GM06990 (cell line): ENCODE measurements around the gene MXI1.

Experiments used
- DNase-seq: peaks from one replicate; pipeline ENCODE4 v3.0.0-alpha.2; 2011; ENCODE audit not compliant: insufficient read length; ENCODE audit errors: extremely low read depth
- H3K27me3 ChIP-seq: replicated peaks from 2 replicates; pipeline ENCODE4 v1.6.0; 2011; ENCODE audit warnings: low read length; ENCODE audit not compliant: control insufficient read depth, insufficient read depth
- H3K36me3 ChIP-seq: 2 replicates; pipeline ENCODE4 v1.5.1; 2011; ENCODE audit warnings: low read length; ENCODE audit not compliant: control insufficient read depth, insufficient read depth
- H3K4me3 ChIP-seq: replicated peaks from 2 replicates; pipeline ENCODE4 v1.5.1; 2011; ENCODE audit warnings: low read depth, mild to moderate bottlenecking, control low read depth, low read length
- CTCF ChIP-seq: IDR thresholded peaks from 2 replicates; pipeline ENCODE4 v1.5.1; 2011; ENCODE audit warnings: low read length, control low read depth, mild to moderate bottlenecking, inconsistent platforms; ENCODE audit not compliant: insufficient read depth, poor library complexity, severe bottlenecking

MXI1 gene

GRCh38 chr10:110334061-110334656 lies 126.8 kb downstream of the MXI1 start:
- Histone ChIP-seq H3K27me3 (no peaks in the 10 kb centered on the region), H3K4me3 (no peak overlapping the region), H3K36me3 (no peaks in the 10 kb centered on the region)
- TF ChIP-seq CTCF, result no peak
- DNase-seq, result no peak

GRCh38 chr10:110335314-110336064 lies 128.1 kb downstream of the MXI1 start:
- H3K27me3 ChIP-seq, result no peaks in the 10 kb centered on the region
- H3K4me3 ChIP-seq, result no peak overlapping the region
- no peaks in the 10 kb centered on the region for H3K36me3 ChIP-seq
- TF ChIP-seq CTCF, result no peak
- no peak for DNase-seq

GRCh38 chr10:110336111-110336721 lies 128.8 kb downstream of the MXI1 start:
- H3K4me3 ChIP-seq, result no peak overlapping the region
- no peaks in the 10 kb centered on the region for H3K27me3 ChIP-seq
- no peak for DNase-seq
- no peaks in the 10 kb centered on the region for H3K36me3 ChIP-seq
- no peak for TF ChIP-seq CTCF
